WTC11 (cell line): ENCODE data around the gene PIK3CB. TPM values are rescaled to one million over a fixed set of nuclear protein-coding genes. Genes with fewer than 3 reads are reported as not detected.
"Not testable (repeated sequence)": the region's sequence is repeated elsewhere in the genome, so short reads cannot be mapped to it uniquely, and the experiment has no call there.

Source experiments
- ATAC-seq: fragments of 200-7000 bp; cut with Tn5 transposase; 2 replicates; pipeline ENCODE4 v1.10.0; 2021; ENCODE audit warnings: mild to moderate bottlenecking, moderate library complexity
- CTCF ChIA-PET: fragments of 300-600 bp; sonication (Branson Sonifier 250); formaldehyde crosslinking; loops from one replicate; lab custom pipeline; 2021; ENCODE audit warnings: antibody characterized with exemption; lab: Charles Lee
- POLR2A ChIA-PET: fragments of 350-600 bp; sonication (Branson Sonifier 250); formaldehyde crosslinking; loops from one replicate; lab custom pipeline; 2021; ENCODE audit warnings: antibody characterized with exemption; lab: Charles Lee
- DNase-seq: peaks from one replicate; pipeline ENCODE4 v3.0.0; 2021; ENCODE audit warnings: low spot score
- H3K27ac Mint-ChIP-seq: 2 replicates; pipeline ENCODE4 v1.8.0; 2021; ENCODE audit warnings: mixed read lengths
- H3K27me3 Mint-ChIP-seq: 2 replicates; pipeline ENCODE4 v1.8.0; 2021; ENCODE audit warnings: low read depth, mild to moderate bottlenecking, moderate library complexity, mixed read lengths
- H3K36me3 Mint-ChIP-seq: 2 replicates; pipeline ENCODE4 v1.8.0; 2021; ENCODE audit warnings: mixed read lengths
- H3K4me1 Mint-ChIP-seq: 2 replicates; pipeline ENCODE4 v1.8.0; 2022; ENCODE audit warnings: mixed read lengths
- H3K4me3 Mint-ChIP-seq: 2 replicates; pipeline ENCODE4 v1.8.0; 2021; ENCODE audit warnings: mild to moderate bottlenecking, moderate library complexity, mixed read lengths
- H3K9me3 Mint-ChIP-seq: 2 replicates; pipeline ENCODE4 v1.8.0; 2021; ENCODE audit warnings: mixed read lengths
- CDX4 ChIP-seq: fragments of 250-450 bp; sonication (Bioruptor Pico); IDR thresholded peaks from 2 replicates; pipeline ENCODE4 v1.9.0; 2021; ENCODE audit warnings: moderate library complexity, mild to moderate bottlenecking, inconsistent platforms, borderline replicate concordance
- CREM ChIP-seq: sonication (generic); formaldehyde crosslinking; IDR thresholded peaks from 2 replicates; pipeline ENCODE4 v1.8.1; 2022; ENCODE audit warnings: mild to moderate bottlenecking, missing genetic modification reagents, moderate library complexity
- E2F4 ChIP-seq: sonication (generic); formaldehyde crosslinking; IDR thresholded peaks from 2 replicates; pipeline ENCODE4 v1.8.1; 2022; ENCODE audit warnings: low read depth, mild to moderate bottlenecking, moderate library complexity, missing genetic modification reagents, borderline replicate concordance
- ETV6 ChIP-seq: sonication (generic); formaldehyde crosslinking; IDR thresholded peaks from 2 replicates; pipeline ENCODE4 v1.8.1; 2022; ENCODE audit warnings: mild to moderate bottlenecking, missing genetic modification reagents
- GRHL2 ChIP-seq: fragments of 250-450 bp; sonication (Bioruptor Pico); IDR thresholded peaks from 2 replicates; pipeline ENCODE4 v1.8.0; 2022; ENCODE audit warnings: mild to moderate bottlenecking, moderate library complexity; ENCODE audit not compliant: insufficient replicate concordance, severe bottlenecking
- MXD4 ChIP-seq: fragments of 250-450 bp; sonication (Bioruptor Pico); IDR thresholded peaks from 2 replicates; pipeline ENCODE4 v1.8.0; 2021; ENCODE audit warnings: mild to moderate bottlenecking, moderate library complexity, borderline replicate concordance
- MYBL2 ChIP-seq: sonication (generic); formaldehyde crosslinking; IDR thresholded peaks from 2 replicates; pipeline ENCODE4 v1.8.1; 2023; ENCODE audit warnings: mild to moderate bottlenecking, moderate library complexity, missing genetic modification reagents
- RORB ChIP-seq: fragments of 250-450 bp; sonication (Bioruptor Pico); IDR thresholded peaks from 2 replicates; pipeline ENCODE4 v1.9.0; 2021; ENCODE audit warnings: mild to moderate bottlenecking
- SMAD3 ChIP-seq: sonication (generic); formaldehyde crosslinking; IDR thresholded peaks from 2 replicates; pipeline ENCODE4 v1.8.0; 2022; ENCODE audit warnings: missing genetic modification reagents, mild to moderate bottlenecking, borderline replicate concordance
- SP1 ChIP-seq: sonication (generic); formaldehyde crosslinking; conservative IDR thresholded peaks from 2 replicates; pipeline ENCODE4 v1.8.1; 2022; ENCODE audit warnings: missing genetic modification reagents
- TCF7 ChIP-seq: sonication (generic); formaldehyde crosslinking; IDR thresholded peaks from 2 replicates; pipeline ENCODE4 v1.8.0; 2022; ENCODE audit warnings: mild to moderate bottlenecking, low read depth, missing genetic modification reagents, moderate library complexity
- USF1 ChIP-seq: sonication (generic); formaldehyde crosslinking; IDR thresholded peaks from 2 replicates; pipeline ENCODE4 v1.8.0; 2022; ENCODE audit warnings: mild to moderate bottlenecking, missing genetic modification reagents
- ZNF232 ChIP-seq: sonication (generic); formaldehyde crosslinking; IDR thresholded peaks from 2 replicates; pipeline ENCODE4 v1.8.0; 2022; ENCODE audit warnings: mild to moderate bottlenecking, missing genetic modification reagents
- ZNF263 ChIP-seq: sonication (generic); formaldehyde crosslinking; IDR thresholded peaks from 2 replicates; pipeline ENCODE4 v1.8.1; 2022; ENCODE audit warnings: low read depth, mild to moderate bottlenecking, moderate library complexity, missing genetic modification reagents
- ZNF396 ChIP-seq: fragments of 250-450 bp; sonication (Bioruptor Pico); IDR thresholded peaks from 2 replicates; pipeline ENCODE4 v1.8.0; 2021; ENCODE audit warnings: mild to moderate bottlenecking, moderate library complexity, borderline replicate concordance
- total RNA-seq: library from RNA; stranded (reverse); gene quantifications from 3 replicates; pipeline ENCODE4 v1.2.3, GENCODE V29; 2021
- TF ChIP-seq, protein P1 (sequence below): sonication (generic); formaldehyde crosslinking; IDR thresholded peaks from 2 replicates; pipeline ENCODE4 v1.8.0; 2023; ENCODE audit warnings: mild to moderate bottlenecking, missing genetic modification reagents
- TF ChIP-seq, protein P2 (sequence below): sonication (generic); formaldehyde crosslinking; IDR thresholded peaks from 2 replicates; pipeline ENCODE4 v1.8.0; 2023; ENCODE audit warnings: missing genetic modification reagents, mild to moderate bottlenecking, borderline replicate concordance
- TF ChIP-seq, protein P3 (sequence below): sonication (generic); formaldehyde crosslinking; IDR thresholded peaks from 2 replicates; pipeline ENCODE4 v1.8.1; 2023; ENCODE audit warnings: mild to moderate bottlenecking, missing genetic modification reagents, moderate library complexity

Gene PIK3CB
- total RNA-seq, 1 experiment from 2014 or later: 36.0 TPM

GRCh38 chr3:138806376-138807080, 28.2 kb downstream of the PIK3CB start (continued):
- TF ChIP-seq E2F4 (CRISPR knock-in tag) (no peak), CDX4 (CRISPR knock-in tag) (no peak), MXD4 (no peak), TCF7 (CRISPR knock-in tag) (no peak), SMAD3 (CRISPR knock-in tag) (no peak), ZNF396 (CRISPR knock-in tag) (no peak), ZNF263 (CRISPR knock-in tag) (no peak)
- TF ChIP-seq, protein P1, sequence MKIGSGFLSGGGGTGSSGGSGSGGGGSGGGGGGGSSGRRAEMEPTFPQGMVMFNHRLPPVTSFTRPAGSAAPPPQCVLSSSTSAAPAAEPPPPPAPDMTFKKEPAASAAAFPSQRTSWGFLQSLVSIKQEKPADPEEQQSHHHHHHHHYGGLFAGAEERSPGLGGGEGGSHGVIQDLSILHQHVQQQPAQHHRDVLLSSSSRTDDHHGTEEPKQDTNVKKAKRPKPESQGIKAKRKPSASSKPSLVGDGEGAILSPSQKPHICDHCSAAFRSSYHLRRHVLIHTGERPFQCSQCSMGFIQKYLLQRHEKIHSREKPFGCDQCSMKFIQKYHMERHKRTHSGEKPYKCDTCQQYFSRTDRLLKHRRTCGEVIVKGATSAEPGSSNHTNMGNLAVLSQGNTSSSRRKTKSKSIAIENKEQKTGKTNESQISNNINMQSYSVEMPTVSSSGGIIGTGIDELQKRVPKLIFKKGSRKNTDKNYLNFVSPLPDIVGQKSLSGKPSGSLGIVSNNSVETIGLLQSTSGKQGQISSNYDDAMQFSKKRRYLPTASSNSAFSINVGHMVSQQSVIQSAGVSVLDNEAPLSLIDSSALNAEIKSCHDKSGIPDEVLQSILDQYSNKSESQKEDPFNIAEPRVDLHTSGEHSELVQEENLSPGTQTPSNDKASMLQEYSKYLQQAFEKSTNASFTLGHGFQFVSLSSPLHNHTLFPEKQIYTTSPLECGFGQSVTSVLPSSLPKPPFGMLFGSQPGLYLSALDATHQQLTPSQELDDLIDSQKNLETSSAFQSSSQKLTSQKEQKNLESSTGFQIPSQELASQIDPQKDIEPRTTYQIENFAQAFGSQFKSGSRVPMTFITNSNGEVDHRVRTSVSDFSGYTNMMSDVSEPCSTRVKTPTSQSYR: no peak

GRCh38 chr3:138803006-138803653, 31.6 kb downstream of the PIK3CB start:
- no peak overlapping the region for H3K27ac Mint-ChIP-seq
- no peaks in the 10 kb centered on the region; the same call in 1 of the 2 replicates for H3K36me3 Mint-ChIP-seq
- ChIA-PET CTCF (interaction anchor here (1.3 kb wide), 1 partner anchor 112 kb away, joined by 5 read pairs; no protein-coding TSS in a partner anchor), POLR2A (no interaction called here)
- DNase-seq: no peak
- H3K4me1 Mint-ChIP-seq: peaks cover 6% of the 10 kb centered on the region; the same call in 1 of the 2 replicates
- TF ChIP-seq CREM (CRISPR knock-in tag) (no peak), GRHL2 (CRISPR knock-in tag) (no peak)
- no peaks in the 10 kb centered on the region for H3K27me3 Mint-ChIP-seq
- no peak overlapping the region for H3K4me3 Mint-ChIP-seq
- no peak for ATAC-seq
- H3K9me3 Mint-ChIP-seq: no peaks in the 10 kb centered on the region

- ATAC-seq, H3K36me3 Mint-ChIP-seq, DNase-seq, POLR2A ChIA-PET, CTCF ChIA-PET, H3K4me3 Mint-ChIP-seq, H3K9me3 Mint-ChIP-seq, H3K27me3 Mint-ChIP-seq: not testable (repeated sequence)
- Mint-ChIP-seq H3K4me1 (peaks cover 10% of the 10 kb centered on the region), H3K27ac (0 out of 2 replicates have a peak overlapping the region, but pooled peaks have one; percentile 9)
These were observed 32.5 kb downstream of the PIK3CB start for GRCh38 chr3:138802223-138802622.

- peaks cover 2% of the 10 kb centered on the region for H3K36me3 Mint-ChIP-seq
- DNase-seq: no peak
- H3K9me3 Mint-ChIP-seq: no peaks in the 10 kb centered on the region
- H3K27me3 Mint-ChIP-seq: no peaks in the 10 kb centered on the region
- H3K4me3 Mint-ChIP-seq: no peak overlapping the region
- ChIA-PET CTCF (interaction anchor here (0.7 kb wide), 1 partner anchor 146 kb away, joined by 3 read pairs; no protein-coding TSS in a partner anchor), POLR2A (no interaction called here)
- H3K4me1 Mint-ChIP-seq: peaks cover 12% of the 10 kb centered on the region
- ATAC-seq: no peak
- H3K27ac Mint-ChIP-seq: no peak overlapping the region
- TF ChIP-seq SP1 (no peak), ETV6 (CRISPR knock-in tag) (no peak), ZNF232 (CRISPR knock-in tag) (no peak), RORB (CRISPR knock-in tag) (no peak), USF1 (CRISPR knock-in tag) (no peak), MYBL2 (no peak)
- TF ChIP-seq, protein P2, sequence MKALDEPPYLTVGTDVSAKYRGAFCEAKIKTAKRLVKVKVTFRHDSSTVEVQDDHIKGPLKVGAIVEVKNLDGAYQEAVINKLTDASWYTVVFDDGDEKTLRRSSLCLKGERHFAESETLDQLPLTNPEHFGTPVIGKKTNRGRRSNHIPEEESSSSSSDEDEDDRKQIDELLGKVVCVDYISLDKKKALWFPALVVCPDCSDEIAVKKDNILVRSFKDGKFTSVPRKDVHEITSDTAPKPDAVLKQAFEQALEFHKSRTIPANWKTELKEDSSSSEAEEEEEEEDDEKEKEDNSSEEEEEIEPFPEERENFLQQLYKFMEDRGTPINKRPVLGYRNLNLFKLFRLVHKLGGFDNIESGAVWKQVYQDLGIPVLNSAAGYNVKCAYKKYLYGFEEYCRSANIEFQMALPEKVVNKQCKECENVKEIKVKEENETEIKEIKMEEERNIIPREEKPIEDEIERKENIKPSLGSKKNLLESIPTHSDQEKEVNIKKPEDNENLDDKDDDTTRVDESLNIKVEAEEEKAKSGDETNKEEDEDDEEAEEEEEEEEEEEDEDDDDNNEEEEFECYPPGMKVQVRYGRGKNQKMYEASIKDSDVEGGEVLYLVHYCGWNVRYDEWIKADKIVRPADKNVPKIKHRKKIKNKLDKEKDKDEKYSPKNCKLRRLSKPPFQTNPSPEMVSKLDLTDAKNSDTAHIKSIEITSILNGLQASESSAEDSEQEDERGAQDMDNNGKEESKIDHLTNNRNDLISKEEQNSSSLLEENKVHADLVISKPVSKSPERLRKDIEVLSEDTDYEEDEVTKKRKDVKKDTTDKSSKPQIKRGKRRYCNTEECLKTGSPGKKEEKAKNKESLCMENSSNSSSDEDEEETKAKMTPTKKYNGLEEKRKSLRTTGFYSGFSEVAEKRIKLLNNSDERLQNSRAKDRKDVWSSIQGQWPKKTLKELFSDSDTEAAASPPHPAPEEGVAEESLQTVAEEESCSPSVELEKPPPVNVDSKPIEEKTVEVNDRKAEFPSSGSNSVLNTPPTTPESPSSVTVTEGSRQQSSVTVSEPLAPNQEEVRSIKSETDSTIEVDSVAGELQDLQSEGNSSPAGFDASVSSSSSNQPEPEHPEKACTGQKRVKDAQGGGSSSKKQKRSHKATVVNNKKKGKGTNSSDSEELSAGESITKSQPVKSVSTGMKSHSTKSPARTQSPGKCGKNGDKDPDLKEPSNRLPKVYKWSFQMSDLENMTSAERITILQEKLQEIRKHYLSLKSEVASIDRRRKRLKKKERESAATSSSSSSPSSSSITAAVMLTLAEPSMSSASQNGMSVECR: no peak
- TF ChIP-seq, protein P3, sequence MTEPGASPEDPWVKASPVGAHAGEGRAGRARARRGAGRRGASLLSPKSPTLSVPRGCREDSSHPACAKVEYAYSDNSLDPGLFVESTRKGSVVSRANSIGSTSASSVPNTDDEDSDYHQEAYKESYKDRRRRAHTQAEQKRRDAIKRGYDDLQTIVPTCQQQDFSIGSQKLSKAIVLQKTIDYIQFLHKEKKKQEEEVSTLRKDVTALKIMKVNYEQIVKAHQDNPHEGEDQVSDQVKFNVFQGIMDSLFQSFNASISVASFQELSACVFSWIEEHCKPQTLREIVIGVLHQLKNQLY (CRISPR knock-in tag): no peak
These were observed 32.9 kb downstream of the PIK3CB start for GRCh38 chr3:138801792-138802191.
